KOPT-K1 (cell line): ENCODE data around the gene USP36.

ENCODE experiments used
- H3K27ac ChIP-seq: fragments of 200-600 bp; sonication (generic); 2 replicates; pipeline ENCODE4 v1.5.1; 2016; ENCODE audit warnings: antibody characterized with exemption, mild to moderate bottlenecking, low read depth, low read length; ENCODE audit not compliant: poor library complexity, severe bottlenecking
- H3K36me3 ChIP-seq: fragments of 200-600 bp; sonication (generic); 2 replicates; pipeline ENCODE4 v1.5.1; 2017; ENCODE audit warnings: antibody characterized with exemption, mild to moderate bottlenecking, low read length, moderate library complexity; ENCODE audit not compliant: insufficient read depth
- H3K9me3 ChIP-seq: fragments of 200-600 bp; sonication (generic); 2 replicates; pipeline ENCODE4 v1.5.1; 2017; ENCODE audit warnings: antibody characterized with exemption, low read length, mild to moderate bottlenecking; ENCODE audit not compliant: insufficient read depth, poor library complexity, severe bottlenecking

Gene USP36

DNA sequence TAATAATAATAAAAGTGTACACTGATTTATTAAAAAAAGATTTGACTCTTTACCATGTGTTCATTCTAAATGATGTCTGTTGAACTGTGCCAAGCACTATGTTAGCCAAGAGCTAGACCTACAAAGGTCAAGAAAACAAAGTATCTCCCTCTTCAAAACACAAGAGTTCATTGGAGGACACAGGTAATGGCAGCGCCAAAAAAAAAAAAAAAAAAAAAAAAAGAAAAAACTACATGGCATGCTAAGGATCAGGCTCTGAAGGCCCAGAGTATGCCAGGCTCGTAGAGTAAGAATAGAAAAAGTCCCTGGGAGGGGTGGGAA lies 93.7 kb downstream of the USP36 start:
- H3K9me3 ChIP-seq, result no peaks in the 10 kb centered on the region
- H3K36me3 ChIP-seq, result no peaks in the 10 kb centered on the region
- peak overlapping the region; percentile 69 for H3K27ac ChIP-seq

- peak overlapping the region; percentile 28 for H3K27ac ChIP-seq
- no peaks in the 10 kb centered on the region for H3K9me3 ChIP-seq
- no peaks in the 10 kb centered on the region for H3K36me3 ChIP-seq
Observed at GRCh38 chr17:78746263-78746948, 94.2 kb downstream of the USP36 start.
